ENCODE measurements around the gene CTSH.
"Not testable (repeated sequence)": the region's sequence is repeated elsewhere in the genome, so short reads cannot be mapped to it uniquely, and the experiment has no call there.

Gene CTSH

DNA sequence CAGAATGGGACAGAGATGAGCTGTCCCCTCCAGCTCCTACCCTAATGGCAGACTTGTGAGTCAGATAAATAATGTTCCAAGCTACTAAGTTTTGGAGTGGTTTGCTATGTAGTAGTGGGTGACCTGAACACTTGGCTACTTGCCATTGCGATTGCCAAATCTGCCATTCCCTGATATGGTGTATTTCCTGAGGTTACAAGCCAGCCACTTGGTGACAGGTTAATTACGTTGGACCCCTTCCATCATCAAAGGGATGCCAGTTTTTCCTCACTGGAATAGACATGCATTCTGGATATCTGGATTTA lies 38.6 kb downstream of the CTSH start:
- TF ChIP-seq FOXP2 (optimal IDR thresholded peaks at IDR 0.05; ENCODE audit: control extremely low read depth, extremely low read length, insufficient read depth) = no peak
- DNase-seq (ENCODE audit: low read depth, low spot score) = no peak

GRCh38 chr15:78904599-78905358 lies 40.1 kb downstream of the CTSH start:
- Histone ChIP-seq H3K9ac (ENCODE audit: insufficient read length) (no peak overlapping the region), H3K27ac (peak overlapping the region; percentile 11; the same call in 1 of the 2 replicates), H3K36me3 (ENCODE audit: insufficient read depth, low read length) (peaks cover 94% of the 10 kb centered on the region), H3K4me3 (no peak overlapping the region), H3K9me3 (ENCODE audit: low read depth, low read length) (no peaks in the 10 kb centered on the region)
- no peak for DNase-seq (ENCODE audit: low read depth, low spot score)
- no peak; the same call in 1 of the 2 replicates for TF ChIP-seq POLR2AphosphoS5 (IDR thresholded peaks at IDR 0.05; ENCODE audit: borderline replicate concordance, low read depth, low read length)
- no peak for TF ChIP-seq FOXP2 (optimal IDR thresholded peaks at IDR 0.05; ENCODE audit: control extremely low read depth, extremely low read length, insufficient read depth)

More for the DNA sequence above, 38.6 kb downstream of the CTSH start:
- Histone ChIP-seq H3K9ac (ENCODE audit: insufficient read length) (no peak overlapping the region), H3K27ac (0 out of 2 replicates have a peak overlapping the region, but pooled peaks have one; percentile 34), H3K9me3 (ENCODE audit: low read depth, low read length) (no peaks in the 10 kb centered on the region), H3K36me3 (ENCODE audit: insufficient read depth, low read length) (peaks cover 94% of the 10 kb centered on the region), H3K4me3 (no peak overlapping the region)

DNA sequence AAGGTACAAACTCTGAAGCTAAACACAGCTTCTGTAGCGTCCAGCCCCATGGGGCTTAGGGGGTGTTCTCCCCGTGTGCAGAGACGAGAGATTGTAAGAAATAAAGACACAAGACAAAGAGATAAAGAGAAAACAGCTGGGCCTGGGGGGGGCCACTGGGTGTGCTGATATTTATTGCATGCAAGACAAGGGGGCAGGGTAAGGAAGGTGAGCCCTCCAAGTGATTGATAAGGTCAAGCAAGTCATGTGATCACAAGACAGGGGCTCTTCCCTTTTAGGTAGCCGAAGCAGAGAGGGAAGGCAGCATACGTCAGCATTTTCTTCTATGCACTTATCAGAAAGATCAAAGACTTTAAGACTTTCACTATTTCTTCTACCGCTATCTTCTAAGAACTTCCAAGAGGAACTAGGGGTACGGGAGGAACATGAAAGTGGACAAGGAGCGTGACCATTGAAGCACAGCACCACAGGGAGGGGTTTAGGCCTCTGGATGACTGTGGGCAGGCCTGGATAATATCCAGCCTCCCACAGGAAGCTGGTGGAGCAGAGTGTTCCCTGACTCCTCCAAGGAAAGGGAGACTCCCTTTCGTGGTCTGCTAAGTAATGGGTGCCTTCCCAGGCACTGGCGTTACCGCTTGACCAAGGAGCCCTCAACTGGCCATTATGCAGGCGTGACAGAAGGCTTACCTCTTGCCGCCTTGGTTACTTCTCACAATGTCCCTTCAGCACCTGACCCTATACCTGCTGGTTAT lies 42.4 kb downstream of the CTSH start:
- Histone ChIP-seq H3K36me3 (ENCODE audit: insufficient read depth, low read length) (peaks cover 100% of the 10 kb centered on the region), H3K27ac (peak overlapping the region; percentile 2; the same call in 1 of the 2 replicates)
- H3K9ac ChIP-seq (ENCODE audit: insufficient read length); H3K4me3 ChIP-seq; DNase-seq (ENCODE audit: low read depth, low spot score); H3K9me3 ChIP-seq (ENCODE audit: low read depth, low read length): not testable (repeated sequence)

DNA sequence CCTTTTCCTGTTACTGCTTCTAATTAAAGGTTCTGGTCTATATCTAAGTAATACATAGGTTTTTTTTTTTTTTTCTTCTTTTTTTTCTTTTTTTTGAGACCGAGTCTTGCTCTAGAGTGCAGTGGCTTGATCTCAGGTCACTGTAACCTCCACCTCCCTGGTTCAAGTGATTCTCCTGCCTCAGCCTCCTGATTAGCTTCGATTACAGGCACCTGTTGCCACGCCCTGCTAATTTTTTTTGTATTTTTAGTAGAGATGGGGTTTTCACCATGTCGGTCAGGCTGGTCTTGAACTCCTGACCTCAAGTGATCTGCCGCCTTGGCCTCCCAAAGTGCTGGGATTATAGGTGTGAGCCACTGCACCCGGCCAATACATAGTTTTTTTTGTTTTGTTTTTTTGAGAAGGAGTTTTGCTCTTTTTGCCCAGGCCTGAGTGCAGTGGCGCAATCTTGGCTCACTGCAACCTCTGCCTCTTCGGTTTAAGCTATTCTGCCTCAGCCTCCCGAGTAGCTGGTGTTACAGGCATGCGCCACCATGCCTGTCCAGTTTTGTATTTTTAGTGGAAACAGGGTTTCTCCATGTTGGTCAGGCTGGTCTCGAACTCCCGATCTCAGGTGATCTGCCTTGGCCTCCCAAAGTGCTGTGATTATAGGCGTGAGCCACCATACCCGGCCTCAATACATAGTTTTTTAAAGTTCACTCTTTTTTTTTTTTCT lies 43.9 kb downstream of the CTSH start:
- not testable (repeated sequence) for H3K9me3 ChIP-seq (ENCODE audit: low read depth, low read length); H3K4me3 ChIP-seq; H3K27ac ChIP-seq; H3K9ac ChIP-seq (ENCODE audit: insufficient read length); DNase-seq (ENCODE audit: low read depth, low spot score)
- H3K36me3 ChIP-seq (ENCODE audit: insufficient read depth, low read length) = peaks cover 100% of the 10 kb centered on the region

GRCh38 chr15:78898540-78898939 lies 46.3 kb downstream of the CTSH start:
- DNase-seq (ENCODE audit: low read depth, low spot score) = no peak
- no peak overlapping the region for H3K4me3 ChIP-seq
- no peaks in the 10 kb centered on the region for H3K9me3 ChIP-seq (ENCODE audit: low read depth, low read length)
- TF ChIP-seq POLR2AphosphoS5 (IDR thresholded peaks at IDR 0.05; ENCODE audit: borderline replicate concordance, low read depth, low read length) (no peak), FOXP2 (optimal IDR thresholded peaks at IDR 0.05; ENCODE audit: control extremely low read depth, extremely low read length, insufficient read depth) (no peak), EZH2 (IDR thresholded peaks at IDR 0.05) (no peak)
- peaks cover 100% of the 10 kb centered on the region for H3K36me3 ChIP-seq (ENCODE audit: insufficient read depth, low read length)
- no peak overlapping the region for H3K9ac ChIP-seq (ENCODE audit: insufficient read length)
- peak overlapping the region; percentile 11; the same call in 1 of the 2 replicates for H3K27ac ChIP-seq

DNA sequence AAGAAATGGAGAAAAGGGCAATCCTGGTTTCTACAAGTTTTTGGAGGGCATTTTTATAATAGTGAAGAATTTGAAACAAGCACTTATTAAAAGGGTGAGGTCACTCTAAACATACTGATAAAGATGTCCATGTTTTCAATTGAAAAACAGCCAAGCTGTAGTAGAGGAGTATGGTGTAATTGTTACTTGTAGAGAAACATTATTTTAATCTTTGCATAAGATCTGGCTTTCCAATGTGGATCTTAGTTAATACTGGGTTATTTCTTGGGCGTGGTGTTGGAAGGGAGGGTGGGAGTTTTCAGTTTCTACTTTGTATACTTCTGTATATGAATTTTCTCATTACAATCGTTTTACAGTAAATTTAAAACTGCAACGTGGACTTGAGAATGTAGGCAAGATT lies 49.4 kb downstream of the CTSH start:
- H3K36me3 ChIP-seq (ENCODE audit: insufficient read depth, low read length) = peaks cover 100% of the 10 kb centered on the region
- DNase-seq (ENCODE audit: low read depth, low spot score) = no peak
- no peak overlapping the region for H3K9ac ChIP-seq (ENCODE audit: insufficient read length)
- no peak overlapping the region for H3K27ac ChIP-seq
- TF ChIP-seq FOXP2 (optimal IDR thresholded peaks at IDR 0.05; ENCODE audit: control extremely low read depth, extremely low read length, insufficient read depth) (no peak), EZH2 (IDR thresholded peaks at IDR 0.05) (no peak), POLR2AphosphoS5 (IDR thresholded peaks at IDR 0.05; ENCODE audit: borderline replicate concordance, low read depth, low read length) (no peak)
- H3K4me3 ChIP-seq = no peak overlapping the region
- no peaks in the 10 kb centered on the region for H3K9me3 ChIP-seq (ENCODE audit: low read depth, low read length)

DNA sequence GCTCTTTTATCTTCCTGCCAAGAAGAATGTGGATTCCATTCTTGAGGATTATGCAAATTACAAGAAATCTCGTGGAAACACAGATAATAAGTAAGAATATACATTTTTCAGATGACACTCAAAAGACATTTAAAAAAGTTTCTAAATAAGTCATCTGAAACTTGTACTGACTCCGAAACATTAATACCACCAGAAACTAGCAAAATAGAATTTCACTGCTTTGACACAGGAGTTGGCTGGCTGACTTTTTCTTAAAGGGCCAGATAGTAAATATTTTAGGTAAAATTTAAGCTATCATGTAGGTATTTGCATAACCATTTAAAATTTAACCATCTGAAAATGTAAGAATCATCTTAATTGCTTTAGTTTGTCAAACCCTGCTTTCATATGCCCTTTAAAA lies 51.3 kb downstream of the CTSH start:
- Histone ChIP-seq H3K9ac (ENCODE audit: insufficient read length) (no peak overlapping the region), H3K4me3 (no peak overlapping the region), H3K9me3 (ENCODE audit: low read depth, low read length) (no peaks in the 10 kb centered on the region), H3K36me3 (ENCODE audit: insufficient read depth, low read length) (peaks cover 99% of the 10 kb centered on the region), H3K27ac (peak overlapping the region; percentile 30)
- no peak for DNase-seq (ENCODE audit: low read depth, low spot score)
- no peak for TF ChIP-seq EZH2 (IDR thresholded peaks at IDR 0.05)
- TF ChIP-seq FOXP2 (optimal IDR thresholded peaks at IDR 0.05; ENCODE audit: control extremely low read depth, extremely low read length, insufficient read depth) = no peak
- TF ChIP-seq POLR2AphosphoS5 (IDR thresholded peaks at IDR 0.05; ENCODE audit: borderline replicate concordance, low read depth, low read length) = no peak

DNA sequence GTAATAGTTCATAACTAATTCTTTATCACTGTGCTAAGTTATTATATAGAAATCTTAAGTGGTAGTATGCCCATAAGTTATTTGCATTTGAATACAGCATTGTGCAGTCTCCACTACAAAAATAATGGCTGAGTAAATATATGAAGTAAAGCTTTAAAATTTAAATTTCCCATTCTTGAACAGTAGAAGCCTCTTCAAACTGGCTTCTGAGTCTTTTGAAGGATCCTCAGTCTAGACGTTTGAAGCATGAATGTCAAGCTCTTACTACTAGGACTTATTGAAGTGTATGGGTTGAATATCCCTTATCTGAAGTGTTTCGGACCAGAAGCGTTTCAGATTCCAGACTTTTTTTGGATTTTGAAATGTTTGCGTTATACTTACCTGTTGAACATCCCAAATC lies 55.8 kb downstream of the CTSH start:
- H3K9ac ChIP-seq (ENCODE audit: insufficient read length) = no peak overlapping the region
- TF ChIP-seq POLR2AphosphoS5 (IDR thresholded peaks at IDR 0.05; ENCODE audit: borderline replicate concordance, low read depth, low read length) (no peak), FOXP2 (optimal IDR thresholded peaks at IDR 0.05; ENCODE audit: control extremely low read depth, extremely low read length, insufficient read depth) (no peak), EZH2 (IDR thresholded peaks at IDR 0.05) (no peak)
- no peak overlapping the region for H3K4me3 ChIP-seq
- H3K9me3 ChIP-seq (ENCODE audit: low read depth, low read length) = no peaks in the 10 kb centered on the region
- H3K27ac ChIP-seq = no peak overlapping the region
- DNase-seq (ENCODE audit: low read depth, low spot score) = no peak
- H3K36me3 ChIP-seq (ENCODE audit: insufficient read depth, low read length) = peaks cover 99% of the 10 kb centered on the region

Data from SK-N-MC (cell line).